GM11168 (cell line): ENCODE measurements around the gene SLC35C1.

ENCODE experiments used
- in situ Hi-C: fragments of 300-500 bp; cut with MboI; formaldehyde crosslinking; loops from one replicate; pipeline ENCODE4 v1.12.0; 2022; ENCODE audit warnings: low sequenced_read_pairs; ENCODE audit not compliant: unreplicated experiment

SLC35C1 gene

GRCh38 chr11:45860764-45861510, 56.0 kb downstream of the SLC35C1 start:
- in situ Hi-C loops, result no loop called here
